Sigmoid colon (tissue), 7 donors: ENCODE data around the gene KIRREL3. TPM values are rescaled to one million over a fixed set of nuclear protein-coding genes. Genes with fewer than 3 reads are reported as not detected.
A peak's percentile ranks its signal among the peaks of the same experiment; 100 is the strongest.
"Not testable (repeated sequence)": the region's sequence is repeated elsewhere in the genome, so short reads cannot be mapped to it uniquely, and the experiment has no call there.

ENCODE experiments used
- DNase-seq: peaks from one replicate; pipeline ENCODE4 v3.0.0-alpha.2; 2019
- H3K27ac ChIP-seq, 4 donors: fragments of 200-600 bp; sonication (generic); one replicate each; pipeline ENCODE4 v1.5.1; 2016 to 2019; ENCODE audit warnings: mild to moderate bottlenecking in 1 of 4
- H3K27me3 ChIP-seq, 3 donors: fragments of 200-600 bp; sonication (generic); one replicate each; pipeline ENCODE4 v1.5.1; 2019; ENCODE audit warnings: mild to moderate bottlenecking in 1 of 3
- H3K36me3 ChIP-seq, 4 donors: fragments of 200-600 bp; sonication (generic); one replicate each; pipeline ENCODE4 v1.5.1; 2016 to 2019
- H3K4me1 ChIP-seq, 4 donors: fragments of 200-600 bp; sonication (generic); one replicate each; pipeline ENCODE4 v1.5.1; 2017 to 2019
- H3K4me3 ChIP-seq, 4 donors: fragments of 200-600 bp; sonication (generic); one replicate each; pipeline ENCODE4 v1.5.1; 2017 to 2019; ENCODE audit warnings: mild to moderate bottlenecking in 2 of 4, moderate library complexity in 1 of 4
- H3K9me3 ChIP-seq, 4 donors: fragments of 200-600 bp in 3 of 4; sonication (generic) in 3 of 4; one replicate each; pipeline versions ENCODE4 v1.5.1 to v1.6.1; 2013 to 2019
- EP300 ChIP-seq, 4 donors: sonication (generic); formaldehyde crosslinking; IDR thresholded peaks; one replicate each; pipeline ENCODE4 v1.6.1; 2017; ENCODE audit warnings: antibody characterized with exemption in 4 of 4
- POLR2A ChIP-seq, 2 donors: fragments of 450-650 bp; IDR thresholded peaks; one replicate each; pipeline ENCODE4 v1.6.1; 2016; ENCODE audit warnings: antibody characterized with exemption in 2 of 2, mild to moderate bottlenecking in 2 of 2, moderate library complexity in 2 of 2
- POLR2AphosphoS5 ChIP-seq, 4 donors: sonication (generic); formaldehyde crosslinking; IDR thresholded peaks; one replicate each; pipeline ENCODE4 v1.6.1; 2017; ENCODE audit warnings: antibody characterized with exemption in 4 of 4
- WGBS, 2 donors: extraction: QIAGEN DNeasy Blood & Tissue Kit; methylation state at CpG; one replicate each; pipeline ENCODE4 v1.1.7; 2013; 5-methylcytosine and 5-hydroxymethylcytosine counted together
- intact Hi-C: fragments of 100-400 bp; cut with DNase I; formaldehyde crosslinking; loops from one replicate; pipeline ENCODE4 v1.15.1; 2023
- polyA plus RNA-seq, 3 donors: library from polyadenylated mRNA; stranded (reverse); fragments of 200-250 nt; gene quantifications; one replicate each; pipeline ENCODE4 v1.2.3, GENCODE V29; 2013
- total RNA-seq, 4 donors: library from RNA; depleted of rRNA; stranded (reverse); fragments of >200 nt; gene quantifications; one replicate each; pipeline ENCODE4 v1.1.0, GENCODE V29; 2016
- TF ChIP-seq, protein P1 (sequence below), 4 experiments: fragments of 450-650 bp in 3 of 4; fragments of 200-600 bp in 1 of 4; IDR thresholded peaks; one replicate each; pipeline ENCODE4 v1.5.1; 2016 to 2019; ENCODE audit warnings: antibody characterized with exemption in 4 of 4, mild to moderate bottlenecking in 3 of 4, moderate library complexity in 2 of 4
- donor health status: healthy with polysubstance abuse.
- donor health status: Bipolar disorder and iron deficiency.
- donor health status: healthy.

KIRREL3 gene
- total and polyA plus RNA-seq, 7 donors: under 0.01 to 3.3 (median 1.0) TPM

- H3K27ac ChIP-seq: no peak overlapping the region
- 86 to 88% methylated on average over 5 of the region's 5 CpGs for WGBS, 2 donors
- no peaks in the 10 kb centered on the region for H3K36me3 ChIP-seq
- H3K4me1 ChIP-seq: peaks cover 0 to 28% (median 24%) of the 10 kb centered on the region in 4 donors
- intact Hi-C loops: no loop called here
- no peaks in the 10 kb centered on the region for H3K9me3 ChIP-seq
- DNase-seq: no peak
- no peaks in the 10 kb centered on the region for H3K27me3 ChIP-seq
- no peak for TF ChIP-seq POLR2AphosphoS5 (IDR thresholded peaks at IDR 0.05)
- TF ChIP-seq, protein P1, sequence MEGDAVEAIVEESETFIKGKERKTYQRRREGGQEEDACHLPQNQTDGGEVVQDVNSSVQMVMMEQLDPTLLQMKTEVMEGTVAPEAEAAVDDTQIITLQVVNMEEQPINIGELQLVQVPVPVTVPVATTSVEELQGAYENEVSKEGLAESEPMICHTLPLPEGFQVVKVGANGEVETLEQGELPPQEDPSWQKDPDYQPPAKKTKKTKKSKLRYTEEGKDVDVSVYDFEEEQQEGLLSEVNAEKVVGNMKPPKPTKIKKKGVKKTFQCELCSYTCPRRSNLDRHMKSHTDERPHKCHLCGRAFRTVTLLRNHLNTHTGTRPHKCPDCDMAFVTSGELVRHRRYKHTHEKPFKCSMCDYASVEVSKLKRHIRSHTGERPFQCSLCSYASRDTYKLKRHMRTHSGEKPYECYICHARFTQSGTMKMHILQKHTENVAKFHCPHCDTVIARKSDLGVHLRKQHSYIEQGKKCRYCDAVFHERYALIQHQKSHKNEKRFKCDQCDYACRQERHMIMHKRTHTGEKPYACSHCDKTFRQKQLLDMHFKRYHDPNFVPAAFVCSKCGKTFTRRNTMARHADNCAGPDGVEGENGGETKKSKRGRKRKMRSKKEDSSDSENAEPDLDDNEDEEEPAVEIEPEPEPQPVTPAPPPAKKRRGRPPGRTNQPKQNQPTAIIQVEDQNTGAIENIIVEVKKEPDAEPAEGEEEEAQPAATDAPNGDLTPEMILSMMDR (IDR thresholded peaks at IDR 0.05): no peak
- TF ChIP-seq EP300 (IDR thresholded peaks at IDR 0.05): no peak
- TF ChIP-seq POLR2A (IDR thresholded peaks at IDR 0.05): no peak
- no peak overlapping the region for H3K4me3 ChIP-seq
Measured at GRCh38 chr11:126387857-126388256, 612.7 kb downstream of the KIRREL3 start.

DNA sequence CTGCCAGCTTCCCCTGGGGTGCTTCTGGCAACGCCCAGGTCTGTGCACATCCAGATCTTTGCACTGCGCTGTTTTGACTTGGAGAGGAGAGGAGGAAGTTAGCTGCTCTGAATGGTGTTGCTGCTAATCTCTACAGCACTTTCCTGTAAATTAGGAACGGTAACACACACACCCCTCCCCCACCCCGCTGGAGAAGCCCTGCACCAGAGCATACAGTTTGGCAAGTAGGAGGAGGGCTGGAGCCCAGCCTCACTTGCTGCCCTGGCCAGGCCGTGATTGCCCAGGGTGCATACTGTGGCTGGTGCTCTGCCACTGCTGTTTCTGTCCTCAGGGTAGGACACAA lies 613.9 kb downstream of the KIRREL3 start:
- H3K27me3 ChIP-seq, H3K4me3 ChIP-seq, intact Hi-C loops, DNase-seq, H3K27ac ChIP-seq, H3K36me3 ChIP-seq, H3K9me3 ChIP-seq: not testable (repeated sequence)
- WGBS, 2 donors: 8 to 15% methylated on average over 5 of the region's 5 CpGs
- peaks cover 0 to 18% (median 15%) of the 10 kb centered on the region in 4 donors for H3K4me1 ChIP-seq

GRCh38 chr11:126385991-126386728 lies 614.4 kb downstream of the KIRREL3 start:
- H3K9me3 ChIP-seq: no peaks in the 10 kb centered on the region
- no peaks in the 10 kb centered on the region for H3K27me3 ChIP-seq
- peaks cover 0 to 13% (median 10%) of the 10 kb centered on the region in 4 donors for H3K4me1 ChIP-seq
- TF ChIP-seq POLR2AphosphoS5 (IDR thresholded peaks at IDR 0.05) (no peak), EP300 (IDR thresholded peaks at IDR 0.05) (no peak), POLR2A (IDR thresholded peaks at IDR 0.05) (no peak)
- TF ChIP-seq, protein P1 (IDR thresholded peaks at IDR 0.05): no peak
- intact Hi-C loops: no loop called here
- H3K36me3 ChIP-seq: no peaks in the 10 kb centered on the region
- peak overlapping the region in 2 of 4 donors; percentile 12 to 52 for H3K27ac ChIP-seq
- 66 to 70% methylated on average over 8 of the region's 8 CpGs for WGBS, 2 donors
- no peak overlapping the region for H3K4me3 ChIP-seq
- DNase-seq: no peak

- H3K4me3 ChIP-seq: no peak overlapping the region
- intact Hi-C loops: no loop called here
- no peak for DNase-seq
- H3K4me1 ChIP-seq: peaks cover 0 to 15% (median 10%) of the 10 kb centered on the region in 4 donors
- TF ChIP-seq EP300 (IDR thresholded peaks at IDR 0.05): no peak
- no peak for TF ChIP-seq POLR2AphosphoS5 (IDR thresholded peaks at IDR 0.05)
- no peak for TF ChIP-seq POLR2A (IDR thresholded peaks at IDR 0.05)
- TF ChIP-seq, protein P1 (IDR thresholded peaks at IDR 0.05): no peak
- H3K27ac ChIP-seq: no peak overlapping the region
- H3K27me3 ChIP-seq: no peaks in the 10 kb centered on the region
- no peaks in the 10 kb centered on the region for H3K9me3 ChIP-seq
- H3K36me3 ChIP-seq: no peaks in the 10 kb centered on the region
- WGBS, 2 donors: 53 to 74% methylated on average over 9 of the region's 9 CpGs
Measured at GRCh38 chr11:126384449-126385070, 616.0 kb downstream of the KIRREL3 start.
